ENCODE data around the gene ZNF236.
A peak's percentile ranks its signal among the peaks of the same experiment; 100 is the strongest.

GRCh38 chr18:76821875-76822505, 367 bp upstream of the ZNF236 start:
- peak; percentile 11 to 53 for TF ChIP-seq POLR2A (IDR thresholded peaks at IDR 0.05)
- TF ChIP-seq CTCF (IDR thresholded peaks at IDR 0.05), result no peak
- peak in 1 of 2 donors; percentile 69 for TF ChIP-seq EP300 (IDR thresholded peaks at IDR 0.05)

Data from tibial nerve (tissue), 4 donors.